Neural progenitor cell (in vitro differentiated cells): ENCODE measurements around the gene KCNQ1.

Experiments used
- CTCF ChIP-seq: fragments of 200-600 bp; sonication (generic); IDR thresholded peaks from 2 replicates; pipeline ENCODE4 v1.5.1; 2017; ENCODE audit warnings: antibody characterized with exemption, mild to moderate bottlenecking
- EZH2phosphoT487 ChIP-seq: fragments of 200-600 bp; sonication (generic); IDR thresholded peaks from 2 replicates; pipeline ENCODE4 v1.6.1; 2017; ENCODE audit warnings: antibody characterized with exemption

DNA sequence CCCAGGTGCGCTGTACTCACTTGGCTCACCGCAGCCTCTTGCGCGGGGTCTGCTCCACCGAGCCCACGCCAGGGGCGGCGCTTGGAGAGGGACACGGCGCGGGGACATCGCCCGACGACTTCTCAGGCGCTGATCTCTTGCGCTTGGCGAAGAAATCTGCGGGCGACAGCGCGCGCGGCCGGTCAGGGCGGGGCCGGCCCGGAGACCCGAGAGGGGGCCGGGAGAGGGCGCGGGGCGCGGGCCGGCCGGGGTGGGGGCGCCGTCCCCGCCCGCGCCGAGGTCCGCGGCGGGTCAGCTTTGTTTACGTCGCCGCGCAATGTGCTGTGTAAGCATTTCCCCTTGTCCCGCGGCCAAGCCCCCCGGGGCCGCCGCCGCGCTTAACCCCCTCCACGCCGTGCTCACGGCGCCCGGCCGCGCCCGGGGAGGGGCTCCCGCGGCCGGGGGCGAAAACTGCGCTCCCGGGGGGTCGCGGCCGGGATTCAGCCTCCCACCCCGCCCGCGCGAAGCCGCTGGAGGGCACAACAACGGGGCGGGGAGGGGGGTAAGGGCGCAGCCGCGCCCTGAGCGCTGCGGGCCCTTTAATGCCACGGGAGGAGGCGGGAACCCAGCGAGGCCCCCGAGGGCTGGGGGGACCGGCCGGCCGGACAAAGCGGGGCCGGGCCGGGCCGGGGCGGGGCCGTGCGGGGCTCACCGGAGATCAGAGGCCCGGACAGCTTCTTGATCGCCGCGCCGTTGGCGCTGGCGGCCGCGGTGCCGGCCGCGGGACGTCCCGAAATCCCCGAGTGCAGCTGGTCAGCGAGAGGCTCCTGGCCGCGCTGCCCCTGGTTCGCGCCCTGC lies 439.4 kb downstream of the KCNQ1 start:
- TF ChIP-seq CTCF: no peak
- TF ChIP-seq EZH2phosphoT487: peak; percentile 45
